Measurements from ENCODE around the gene SLC6A8.
"Not testable (repeated sequence)": the region's sequence is repeated elsewhere in the genome, so short reads cannot be mapped to it uniquely, and the experiment has no call there.

The SLC6A8 gene

GRCh38 chrX:153671589-153672530, 15.9 kb upstream of the SLC6A8 start:
- no peak for TF ChIP-seq CTCF (conservative IDR thresholded peaks at IDR 0.05)
- no peak overlapping the region for H3K27ac ChIP-seq

GRCh38 chrX:153672531-153673427, 14.9 kb upstream of the SLC6A8 start:
- no peak for TF ChIP-seq CTCF (conservative IDR thresholded peaks at IDR 0.05)
- H3K27ac ChIP-seq = no peak overlapping the region

- no peak for TF ChIP-seq CTCF (conservative IDR thresholded peaks at IDR 0.05)
- no peak within 1 kb of the TSS for H3K27ac ChIP-seq
Observed at GRCh38 chrX:153673428-153674218, 14.1 kb upstream of the SLC6A8 start, which contains the start of gene PNCK. PNCK (minus strand) TSS chrX:153673813; CDS start chrX:153673076, 737 bp downstream.

DNA sequence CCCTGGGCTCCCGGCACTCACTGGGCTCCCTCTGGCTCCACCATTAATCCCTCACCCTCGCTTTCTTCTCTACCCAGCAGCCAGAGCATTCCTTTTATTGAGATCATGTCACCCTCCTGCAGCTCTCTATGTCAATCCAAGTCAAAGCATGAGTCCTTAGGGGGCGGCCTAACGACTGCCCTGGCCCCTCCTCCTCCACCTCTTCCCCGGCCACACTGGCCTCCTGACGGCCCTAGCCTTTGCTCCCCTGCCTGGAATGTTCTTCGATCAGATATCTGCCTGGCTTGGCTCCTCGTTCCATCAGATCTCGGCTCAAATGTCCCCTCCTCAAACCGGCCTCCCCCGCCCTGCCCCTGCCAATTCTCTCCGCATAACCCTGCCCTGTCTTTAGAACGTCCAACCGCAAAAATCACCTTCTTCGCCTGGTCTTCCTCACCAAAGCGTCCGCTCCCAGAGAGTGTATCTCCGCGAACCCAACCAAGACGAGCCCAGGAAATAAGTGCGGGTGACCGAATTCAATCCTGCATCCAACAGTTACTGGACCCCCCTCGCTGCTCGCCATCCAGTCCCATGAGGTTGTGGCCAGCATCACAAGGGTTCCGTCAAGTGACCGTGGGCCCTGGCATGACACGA, 13.4 kb upstream of the SLC6A8 start:
- no peak for TF ChIP-seq CTCF (conservative IDR thresholded peaks at IDR 0.05)

GRCh38 chrX:153681175-153681574, 6.6 kb upstream of the SLC6A8 start:
- no peak for TF ChIP-seq CTCF (conservative IDR thresholded peaks at IDR 0.05)
- H3K27ac ChIP-seq = no peak overlapping the region

More for the DNA sequence above, 13.4 kb upstream of the SLC6A8 start:
- H3K27ac ChIP-seq = no peak overlapping the region

DNA sequence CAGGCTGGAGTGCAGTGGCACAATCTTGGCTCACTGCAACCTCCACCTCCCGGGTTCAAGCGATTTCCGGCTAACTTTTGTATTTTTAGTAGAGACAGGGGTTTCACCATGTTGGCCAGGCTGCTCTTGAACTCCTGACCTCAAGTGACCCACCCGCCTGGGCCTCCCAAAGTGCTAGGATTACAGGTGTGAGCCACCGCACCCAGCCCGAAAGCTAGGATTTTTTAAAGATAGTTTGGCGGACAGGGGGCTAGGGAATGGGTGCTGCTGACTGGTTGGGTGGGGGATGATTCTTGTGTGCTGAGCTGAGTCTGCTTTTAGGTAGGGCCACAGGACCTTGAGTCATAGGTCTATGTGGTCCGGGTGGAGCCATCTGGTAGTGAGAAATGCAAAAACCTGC, 4.2 kb upstream of the SLC6A8 start:
- H3K27ac ChIP-seq = not testable (repeated sequence)

GRCh38 chrX:153684467-153685155, 3.1 kb upstream of the SLC6A8 start:
- no peak for TF ChIP-seq CTCF (conservative IDR thresholded peaks at IDR 0.05)

More at GRCh38 chrX:153684467-153685155, 3.1 kb upstream of the SLC6A8 start:
- no peak overlapping the region for H3K27ac ChIP-seq

Data from VCaP (cell line).